Measurements from ENCODE around the gene RCAN1.
"Not testable (repeated sequence)": the region's sequence is repeated elsewhere in the genome, so short reads cannot be mapped to it uniquely, and the experiment has no call there.

DNA sequence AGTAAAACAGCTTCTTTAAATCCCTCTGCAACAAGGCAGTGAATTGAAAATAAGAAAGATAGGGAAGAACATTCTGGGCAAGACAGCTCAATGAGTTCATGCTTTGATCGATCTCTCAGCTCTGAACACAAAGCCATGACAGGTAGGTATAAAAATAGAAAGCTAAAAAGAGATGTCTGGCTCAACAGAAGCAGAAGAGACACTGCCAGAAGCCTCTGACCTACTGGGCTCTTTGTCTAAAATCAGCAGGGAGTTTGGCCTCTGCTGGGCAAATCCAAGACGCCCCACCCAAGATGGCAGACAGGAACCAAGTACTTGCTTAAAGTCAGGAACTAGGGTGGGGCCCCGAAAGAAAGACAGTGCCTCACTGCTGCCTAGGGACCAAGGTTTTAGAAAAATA is 147.6 kb downstream of the RCAN1 start:
- TF ChIP-seq, protein P1, sequence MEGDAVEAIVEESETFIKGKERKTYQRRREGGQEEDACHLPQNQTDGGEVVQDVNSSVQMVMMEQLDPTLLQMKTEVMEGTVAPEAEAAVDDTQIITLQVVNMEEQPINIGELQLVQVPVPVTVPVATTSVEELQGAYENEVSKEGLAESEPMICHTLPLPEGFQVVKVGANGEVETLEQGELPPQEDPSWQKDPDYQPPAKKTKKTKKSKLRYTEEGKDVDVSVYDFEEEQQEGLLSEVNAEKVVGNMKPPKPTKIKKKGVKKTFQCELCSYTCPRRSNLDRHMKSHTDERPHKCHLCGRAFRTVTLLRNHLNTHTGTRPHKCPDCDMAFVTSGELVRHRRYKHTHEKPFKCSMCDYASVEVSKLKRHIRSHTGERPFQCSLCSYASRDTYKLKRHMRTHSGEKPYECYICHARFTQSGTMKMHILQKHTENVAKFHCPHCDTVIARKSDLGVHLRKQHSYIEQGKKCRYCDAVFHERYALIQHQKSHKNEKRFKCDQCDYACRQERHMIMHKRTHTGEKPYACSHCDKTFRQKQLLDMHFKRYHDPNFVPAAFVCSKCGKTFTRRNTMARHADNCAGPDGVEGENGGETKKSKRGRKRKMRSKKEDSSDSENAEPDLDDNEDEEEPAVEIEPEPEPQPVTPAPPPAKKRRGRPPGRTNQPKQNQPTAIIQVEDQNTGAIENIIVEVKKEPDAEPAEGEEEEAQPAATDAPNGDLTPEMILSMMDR (IDR thresholded peaks at IDR 0.05) = not testable (repeated sequence)
- TF ChIP-seq POLR2A (IDR thresholded peaks at IDR 0.05) = not testable (repeated sequence)

Data from testis (tissue), 2 donors.